SHP77 treated with DMSO at 0.1 percent for 48 hours (cell line): Measurements from ENCODE around the gene ZBTB45.

ENCODE experiments used
- DNase-seq: peaks from one replicate; lab custom pipeline; 2025; lab: John Stamatoyannopoulos, UW

ZBTB45 gene

GRCh38 chr19:58538257-58539168 lies 18.9 kb upstream of the ZBTB45 start:
- no peak for DNase-seq

- no peak for DNase-seq
Measured at GRCh38 chr19:58536852-58537798, 17.5 kb upstream of the ZBTB45 start.

DNA sequence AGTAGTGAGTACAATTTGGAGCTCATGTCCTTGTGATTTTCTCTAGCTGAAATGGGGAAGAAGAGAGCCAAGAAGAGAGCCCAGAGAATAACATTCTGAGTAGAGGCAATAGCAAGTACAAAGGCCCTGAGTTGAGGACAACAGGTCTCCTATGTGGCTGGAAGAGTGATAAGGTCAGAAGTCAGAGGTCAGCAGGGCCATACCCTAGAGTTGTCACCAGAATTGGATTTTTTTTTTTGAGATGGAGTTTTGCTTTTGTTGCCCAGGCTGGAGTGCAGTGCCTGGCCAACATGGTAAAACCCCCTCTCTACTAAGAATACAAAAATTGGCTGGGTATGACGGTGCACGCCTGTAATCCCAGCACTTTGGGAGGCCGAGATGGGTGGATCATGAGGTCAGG lies 16.2 kb upstream of the ZBTB45 start:
- DNase-seq, result no peak

- no peak for DNase-seq
Measured at GRCh38 chr19:58531034-58531840, 11.6 kb upstream of the ZBTB45 start.

DNA sequence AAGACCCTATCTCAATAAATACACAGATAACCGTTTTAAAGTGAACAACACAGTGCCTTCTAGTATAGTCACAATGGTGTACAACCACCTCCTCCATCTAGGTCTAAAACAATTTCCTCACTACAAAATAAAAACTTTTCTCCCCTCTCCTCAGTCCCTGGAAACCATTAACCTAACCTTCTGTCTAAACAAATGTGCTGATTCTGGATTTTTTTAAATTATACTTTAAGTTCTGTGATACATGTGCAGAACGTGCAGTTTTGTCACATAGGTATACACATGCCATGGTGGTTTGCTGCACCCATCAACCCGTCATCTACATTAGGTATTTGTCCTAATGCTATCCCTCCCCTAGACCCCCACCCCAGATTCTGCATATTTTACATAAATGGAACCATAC lies 9.8 kb upstream of the ZBTB45 start:
- no peak for DNase-seq

DNA sequence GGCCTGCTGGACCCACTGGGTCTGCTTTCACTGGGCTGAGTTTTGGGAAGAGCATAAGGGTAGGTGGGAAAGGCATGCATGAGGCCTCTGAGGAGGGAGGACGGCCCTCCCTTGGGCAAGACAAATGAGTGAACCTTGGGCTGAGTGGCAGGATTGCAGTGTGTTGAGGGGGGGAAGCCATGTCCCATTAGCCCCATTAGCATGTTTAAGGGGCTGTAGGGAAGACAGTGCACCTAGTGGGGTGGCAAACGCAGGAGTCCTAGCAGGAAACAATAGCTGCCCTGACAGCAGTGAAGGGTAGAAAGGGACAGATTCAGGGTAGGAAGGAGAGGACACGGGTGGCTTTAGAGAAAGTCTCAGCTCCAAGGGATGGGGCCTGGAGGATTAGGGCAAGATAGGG lies 3.1 kb upstream of the ZBTB45 start:
- DNase-seq, result no peak

- DNase-seq, result no peak
Measured at GRCh38 chr19:58521651-58522050, 2.0 kb upstream of the ZBTB45 start.

GRCh38 chr19:58520257-58520599 lies 618 bp upstream of the ZBTB45 start:
- no peak for DNase-seq

- DNase-seq, result peak; percentile 22
Measured at GRCh38 chr19:58519087-58519354, 589 bp downstream of the ZBTB45 start.

- no peak for DNase-seq
Measured at GRCh38 chr19:58518256-58519086, 1.1 kb downstream of the ZBTB45 start.

- no peak for DNase-seq
Measured at GRCh38 chr19:58516964-58517833, 2.4 kb downstream of the ZBTB45 start.

DNA sequence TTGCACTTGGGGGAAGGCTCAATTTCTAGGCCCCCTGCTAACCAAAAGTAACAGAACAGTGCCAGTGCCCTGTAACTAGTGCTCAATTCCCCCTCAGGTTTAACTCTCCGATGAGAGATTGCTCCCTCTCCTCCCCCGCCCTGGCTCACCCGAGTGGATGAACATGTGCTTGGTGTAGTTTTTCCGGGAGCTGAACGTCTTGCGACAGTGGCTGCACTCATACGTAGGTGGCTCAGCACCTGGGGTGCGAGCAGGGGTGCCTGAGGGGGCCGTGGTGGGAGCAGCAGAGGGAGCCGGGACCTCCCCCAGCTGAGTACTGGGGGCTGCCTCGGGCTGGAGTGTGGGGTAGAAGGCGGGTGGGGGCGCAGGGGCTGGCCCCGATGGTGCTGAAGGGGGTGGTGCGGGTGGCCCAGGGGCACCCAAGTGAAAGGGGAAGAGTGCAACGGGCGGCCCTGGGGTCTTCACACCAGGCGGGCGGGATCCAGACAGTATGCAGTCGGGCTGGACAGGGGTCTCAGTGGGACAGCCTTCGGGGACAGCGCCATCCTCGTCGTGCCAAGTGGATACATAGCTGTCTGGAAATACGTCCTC lies 3.3 kb downstream of the ZBTB45 start:
- DNase-seq, result no peak

DNA sequence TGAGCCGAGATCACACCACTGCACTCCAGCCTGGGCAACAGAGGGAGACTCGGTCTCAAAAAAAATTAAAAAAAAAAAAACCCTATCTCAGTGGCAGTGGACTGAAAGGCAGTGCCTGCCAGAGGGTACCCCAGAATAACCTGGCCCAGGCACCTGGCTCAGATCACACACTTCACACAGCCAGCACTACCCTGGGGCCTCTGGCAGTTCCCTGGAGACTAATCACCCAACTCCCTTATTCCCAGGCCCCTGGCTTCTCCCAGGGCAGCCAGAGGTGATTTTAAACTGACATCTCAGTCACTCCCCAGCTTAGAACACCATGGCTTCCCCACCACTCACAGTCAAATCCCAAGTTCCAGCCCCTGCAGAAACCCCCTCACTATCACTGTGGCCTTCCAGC lies 4.4 kb downstream of the ZBTB45 start:
- DNase-seq, result no peak

DNA sequence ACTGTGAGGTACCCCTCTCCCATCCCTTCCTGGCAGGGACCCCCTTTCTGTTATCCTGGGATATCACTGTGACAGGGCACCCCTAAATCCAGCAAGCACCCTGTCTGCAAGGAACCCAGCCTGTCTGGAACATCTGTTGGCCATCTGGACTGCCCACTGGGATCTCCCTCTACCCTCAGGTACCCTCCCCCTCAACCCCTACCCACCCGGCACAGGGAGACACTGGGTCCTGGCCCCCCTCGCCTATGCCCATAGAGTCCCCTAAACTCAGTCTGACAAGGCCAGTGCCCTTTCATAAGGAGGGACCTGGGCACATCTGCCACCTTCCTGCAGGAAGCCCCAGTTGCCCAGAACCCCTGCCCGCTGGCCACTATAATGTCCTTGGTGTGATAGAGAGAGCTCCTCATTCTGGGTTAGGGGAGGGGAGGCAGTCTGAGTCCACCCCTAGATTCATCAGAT lies 5.0 kb downstream of the ZBTB45 start:
- no peak for DNase-seq

- peak; percentile 75 for DNase-seq
Measured at GRCh38 chr19:58513694-58514563, 5.7 kb downstream of the ZBTB45 start.

DNA sequence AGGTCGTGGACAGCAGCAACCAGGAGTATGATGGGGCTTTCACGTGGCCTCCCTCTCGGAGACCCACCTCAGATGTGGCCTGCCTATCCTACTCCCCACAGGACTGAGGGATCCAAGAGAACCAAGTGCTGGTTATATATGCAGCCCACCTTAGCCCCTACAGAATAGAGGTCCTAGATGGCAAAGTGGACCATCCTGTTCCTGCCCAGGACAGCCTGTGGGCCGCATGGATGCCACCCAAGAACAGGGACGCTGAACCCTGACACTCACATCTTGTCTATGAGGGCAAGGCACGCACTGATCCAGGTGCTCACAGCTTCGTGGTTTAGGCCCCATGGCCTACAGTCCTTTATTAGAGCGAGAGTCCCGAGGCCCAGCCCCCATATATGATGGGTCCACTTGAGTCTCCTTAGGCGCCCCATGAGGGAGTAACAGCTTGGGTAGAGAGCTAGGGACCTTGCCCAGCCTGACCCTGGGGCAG lies 6.4 kb downstream of the ZBTB45 start:
- no peak for DNase-seq

GRCh38 chr19:58511353-58512208 lies 8.0 kb downstream of the ZBTB45 start, which contains the start of gene SLC27A5:
SLC27A5 (minus strand) TSS chr19:58511992; CDS start chr19:58511955, 37 bp downstream.
- DNase-seq, result no peak
